Esophagus squamous epithelium (tissue), 4 donors: Measurements from ENCODE around the gene PSMD4.

Source experiments
- POLR2A ChIP-seq, 4 donors: fragments of 450-650 bp; IDR thresholded peaks; one replicate each; pipeline ENCODE4 v1.6.1; 2017; ENCODE audit warnings: antibody characterized with exemption in 4 of 4, mild to moderate bottlenecking in 4 of 4, moderate library complexity in 3 of 4
- TF ChIP-seq, protein P1 (sequence below), 6 experiments: fragments of 450-650 bp in 4 of 6; fragments of 200-600 bp in 2 of 6; sonication (generic) in 2 of 6; IDR thresholded peaks; one replicate each; pipeline ENCODE4 v1.5.1; 2016 to 2019; ENCODE audit warnings: antibody characterized with exemption in 6 of 6, mild to moderate bottlenecking in 4 of 6, moderate library complexity in 4 of 6

- TF ChIP-seq, protein P1, sequence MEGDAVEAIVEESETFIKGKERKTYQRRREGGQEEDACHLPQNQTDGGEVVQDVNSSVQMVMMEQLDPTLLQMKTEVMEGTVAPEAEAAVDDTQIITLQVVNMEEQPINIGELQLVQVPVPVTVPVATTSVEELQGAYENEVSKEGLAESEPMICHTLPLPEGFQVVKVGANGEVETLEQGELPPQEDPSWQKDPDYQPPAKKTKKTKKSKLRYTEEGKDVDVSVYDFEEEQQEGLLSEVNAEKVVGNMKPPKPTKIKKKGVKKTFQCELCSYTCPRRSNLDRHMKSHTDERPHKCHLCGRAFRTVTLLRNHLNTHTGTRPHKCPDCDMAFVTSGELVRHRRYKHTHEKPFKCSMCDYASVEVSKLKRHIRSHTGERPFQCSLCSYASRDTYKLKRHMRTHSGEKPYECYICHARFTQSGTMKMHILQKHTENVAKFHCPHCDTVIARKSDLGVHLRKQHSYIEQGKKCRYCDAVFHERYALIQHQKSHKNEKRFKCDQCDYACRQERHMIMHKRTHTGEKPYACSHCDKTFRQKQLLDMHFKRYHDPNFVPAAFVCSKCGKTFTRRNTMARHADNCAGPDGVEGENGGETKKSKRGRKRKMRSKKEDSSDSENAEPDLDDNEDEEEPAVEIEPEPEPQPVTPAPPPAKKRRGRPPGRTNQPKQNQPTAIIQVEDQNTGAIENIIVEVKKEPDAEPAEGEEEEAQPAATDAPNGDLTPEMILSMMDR (IDR thresholded peaks at IDR 0.05), result peak in 5 of 6 experiments; percentile 51 to 81 (median 62)
- TF ChIP-seq POLR2A (IDR thresholded peaks at IDR 0.05), result peak in 1 of 4 donors; percentile 20
These were observed 26.9 kb downstream of the PSMD4 start for GRCh38 chr1:151281225-151281968.
